HepG2 (cell line): ENCODE results near the gene SOX12. TPM values are rescaled to one million over a fixed set of nuclear protein-coding genes. Genes with fewer than 3 reads are reported as not detected.

Experiments
- CSRNP1 ChIP-seq: sonication (generic); formaldehyde crosslinking; IDR thresholded peaks from 2 replicates; pipeline ENCODE4 v1.8.1; 2023; ENCODE audit warnings: mild to moderate bottlenecking, missing genetic modification reagents
- DNMT3B ChIP-seq: conservative IDR thresholded peaks from 2 replicates; pipeline ENCODE4 v1.6.1; 2016; ENCODE audit warnings: missing biosample characterization, control low read depth
- EP300 ChIP-seq, 3 experiments: sonication (generic) in 1 of 3; formaldehyde crosslinking in 1 of 3; IDR thresholded peaks; 2 replicates each; pipeline versions ENCODE4 v1.5.1 to v1.6.1; 2011 to 2020; ENCODE audit warnings: low read depth in 2 of 3, low read length in 2 of 3, borderline replicate concordance in 1 of 3, improper control_type of control experiment in 1 of 3, mild to moderate bottlenecking in 1 of 3, missing genetic modification reagents in 1 of 3, moderate library complexity in 1 of 3
- ESRRA ChIP-seq: sonication (generic); formaldehyde crosslinking; IDR thresholded peaks from 2 replicates; pipeline ENCODE4 v1.5.1; 2020; ENCODE audit warnings: mild to moderate bottlenecking, low read depth, missing genetic modification reagents
- HMG20B ChIP-seq: conservative IDR thresholded peaks from 2 replicates; pipeline ENCODE4 v1.6.1; 2016; ENCODE audit warnings: missing genetic modification reagents, missing compliant biosample characterization
- IRX3 ChIP-seq: sonication (generic); formaldehyde crosslinking; IDR thresholded peaks from 2 replicates; pipeline ENCODE4 v1.8.1; 2023; ENCODE audit warnings: mild to moderate bottlenecking, low read depth, missing genetic modification reagents, borderline replicate concordance
- MTF2 ChIP-seq: sonication (generic); formaldehyde crosslinking; IDR thresholded peaks from 2 replicates; pipeline ENCODE4 v1.5.0; 2020; ENCODE audit warnings: missing genetic modification reagents, borderline replicate concordance
- RBFOX2 ChIP-seq: fragments of 200-400 bp; formaldehyde crosslinking; IDR thresholded peaks from 2 replicates; pipeline ENCODE4 v1.6.1; 2017; ENCODE audit warnings: low read depth, mild to moderate bottlenecking, low read length
- THYN1 ChIP-seq: sonication (generic); formaldehyde crosslinking; IDR thresholded peaks from 2 replicates; pipeline ENCODE4 v1.8.1; 2023; ENCODE audit warnings: low read depth, mild to moderate bottlenecking, moderate library complexity, missing genetic modification reagents, borderline replicate concordance
- ZHX2 ChIP-seq, 2 experiments: sonication (generic) in 1 of 2; formaldehyde crosslinking in 1 of 2; IDR thresholded peaks; 2 replicates each; pipeline versions ENCODE4 v1.6.1 to v1.9.0; 2014 to 2022; ENCODE audit warnings: antibody characterized with exemption in 1 of 2, borderline replicate concordance in 1 of 2, inconsistent platforms in 1 of 2, low read depth in 1 of 2, missing genetic modification reagents in 1 of 2
- ZNF232 ChIP-seq: sonication (generic); formaldehyde crosslinking; IDR thresholded peaks from 2 replicates; pipeline ENCODE4 v1.4.0; 2020; ENCODE audit warnings: missing genetic modification reagents, borderline replicate concordance
- ZNF280B ChIP-seq: sonication (generic); formaldehyde crosslinking; IDR thresholded peaks from 2 replicates; pipeline ENCODE4 v1.5.0; 2020; ENCODE audit warnings: missing genetic modification reagents, mild to moderate bottlenecking, borderline replicate concordance
- ZNF609 ChIP-seq: sonication (generic); formaldehyde crosslinking; IDR thresholded peaks from 2 replicates; pipeline ENCODE4 v1.4.0; 2020; ENCODE audit warnings: mild to moderate bottlenecking, missing genetic modification reagents, borderline replicate concordance
- polyA plus RNA-seq, 8 experiments: library from polyadenylated mRNA; depleted of rRNA in 3 of 8; stranded (reverse) in 7 of 8; unstranded in 1 of 8; fragments of >200 nt; fragmentation: Illumina TruSeq in 4 of 8; extraction: Trizol in 4 of 8; gene quantifications; 2 replicates each; pipeline versions ENCODE4 v1.2.1 to v1.2.3, GENCODE V29; 2011 to 2016; ENCODE audit warnings: low read depth in 4 of 8, missing spikeins in 1 of 8, mixed read lengths in 1 of 8; ENCODE audit not compliant: insufficient read depth in 1 of 8
- total RNA-seq, 5 experiments: library from RNA; depleted of rRNA; stranded (reverse); fragments of >200 nt; fragmentation: Illumina TruSeq; extraction: Trizol; gene quantifications; 2 replicates each; pipeline ENCODE4 v1.2.3, GENCODE V29; 2016; ENCODE audit warnings: low read depth in 1 of 5

Gene SOX12
- total and polyA plus RNA-seq, 2 of the 13 experiments (the other 11 are each of a cell fraction or from before 2014, with no cell fraction given): 10.0 to 18.7 TPM

- TF ChIP-seq ZNF609 (no peak), THYN1 (CRISPR knock-in tag) (no peak), EP300 (IDR thresholded peaks at IDR 0.05; ENCODE audit: low read depth in 2 of 2, low read length in 2 of 2) (no peak), EP300 (CRISPR knock-in tag; IDR thresholded peaks at IDR 0.05; ENCODE audit: borderline replicate concordance) (no peak), DNMT3B (CRISPR knock-in tag) (no peak), ESRRA (CRISPR knock-in tag) (no peak; the same call in 1 of the 2 replicates), IRX3 (CRISPR knock-in tag) (no peak), RBFOX2 (no peak; the same call in 1 of the 2 replicates), ZHX2 (IDR thresholded peaks at IDR 0.05; ENCODE audit: low read depth) (no peak), ZHX2 (CRISPR knock-in tag; IDR thresholded peaks at IDR 0.05; ENCODE audit: borderline replicate concordance) (peak; percentile 20), ZNF232 (CRISPR knock-in tag) (no peak), MTF2 (CRISPR knock-in tag) (no peak), ZNF280B (CRISPR knock-in tag) (peak; percentile 56; the same call in 1 of the 2 replicates), CSRNP1 (CRISPR knock-in tag) (no peak), HMG20B (CRISPR knock-in tag) (peak; percentile 37; the same call in 1 of the 2 replicates)
These were observed 1.4 kb downstream of the SOX12 start (continued) for GRCh38 chr20:326645-327185.
